HCT116 (cell line): ENCODE measurements around the gene UNC79. TPM values are rescaled to one million over a fixed set of nuclear protein-coding genes. Genes with fewer than 3 reads are reported as not detected.

Experiments
- ATAC-seq: fragments of 200-7000 bp; cut with Tn5 transposase; 2 replicates; pipeline ENCODE4 v1.9.1; 2020; ENCODE audit warnings: mild to moderate bottlenecking, moderate library complexity
- BruUV-seq: library from RNA; stranded (reverse); fragments of 400-500 nt; replicated peaks from 2 replicates; lab custom pipeline; 2021; lab: Mats Ljungman, UMichigan
- CTCF ChIA-PET: fragments of 300-600 bp; sonication (Branson Sonifier 250); formaldehyde crosslinking; loops from one replicate; lab custom pipeline; 2021; ENCODE audit warnings: antibody characterized with exemption; lab: Charles Lee
- POLR2A ChIA-PET: fragments of 300-600, 350-600 bp; sonication (Branson Sonifier 250); formaldehyde crosslinking; loops from one replicate; lab custom pipeline; 2021; ENCODE audit warnings: antibody characterized with exemption; lab: Charles Lee
- RAD21 ChIA-PET, 2 experiments: fragments of 300-600 bp; sonication (Branson Sonifier 250); formaldehyde crosslinking; loops; one replicate each; lab custom pipeline; 2023; ENCODE audit warnings: low total read pairs in 2 of 2; ENCODE audit not compliant: uncharacterized antibody in 2 of 2, unreplicated experiment in 2 of 2, low non-redundant PET in 1 of 2; lab: Charles Lee
- DNase-seq: peaks from one replicate; pipeline ENCODE4 v3.0.0-alpha.2; 2010; ENCODE audit warnings: low read depth, low spot score
- H2AFZ ChIP-seq: fragments of 200-600 bp; shearing (Covaris generic), sonication (generic); 2 replicates; pipeline ENCODE4 v1.6.1; 2017; ENCODE audit warnings: low read depth, mixed run types, mixed read lengths, antibody characterized with exemption, low read length; ENCODE audit not compliant: poor library complexity, severe bottlenecking
- H3K27ac ChIP-seq: 2 replicates; pipeline ENCODE4 v1.5.1; 2012; ENCODE audit warnings: low read depth, low read length
- H3K27me3 ChIP-seq: fragments of 200-600 bp; sonication (generic); 2 replicates; pipeline ENCODE4 v1.6.1; 2016; ENCODE audit warnings: mixed run types, low read length, mixed read lengths; ENCODE audit not compliant: insufficient read depth
- H3K36me3 ChIP-seq, 2 experiments: fragments of 200-500 bp in 1 of 2; fragments of 200-600 bp in 1 of 2; sonication (Bioruptor generic) in 1 of 2; sonication (generic) in 1 of 2; 2 replicates each; pipeline versions ENCODE4 v1.5.1 to v1.6.1; 2014 to 2016; ENCODE audit warnings: low read length in 2 of 2, inconsistent platforms in 1 of 2, mixed read lengths in 1 of 2, mixed run types in 1 of 2; ENCODE audit not compliant: insufficient read depth in 2 of 2, control insufficient read depth in 1 of 2
- H3K4me1 ChIP-seq, 2 experiments: fragments of 200-600 bp in 1 of 2; sonication (generic) in 1 of 2; 2 replicates each; pipeline versions ENCODE4 v1.5.1 to v1.6.1; 2012 to 2017; ENCODE audit warnings: low read length in 2 of 2, inconsistent platforms in 1 of 2, mild to moderate bottlenecking in 1 of 2, mixed read lengths in 1 of 2, mixed run types in 1 of 2, moderate library complexity in 1 of 2; ENCODE audit not compliant: insufficient read depth in 2 of 2, control insufficient read depth in 1 of 2
- H3K4me2 ChIP-seq: fragments of 200-600 bp; sonication (generic); 2 replicates; pipeline ENCODE4 v1.6.1; 2017; ENCODE audit warnings: mixed run types, low read length, mixed read lengths
- H3K4me3 ChIP-seq, 2 experiments: fragments of 200-600 bp in 1 of 2; sonication (generic) in 1 of 2; replicated peaks in 1 of 2; 2 replicates each; pipeline ENCODE4 v1.5.1; 2011 to 2016; ENCODE audit warnings: low read length in 2 of 2, control low read depth in 1 of 2, low read depth in 1 of 2, mild to moderate bottlenecking in 1 of 2, mixed read lengths in 1 of 2, mixed run types in 1 of 2
- H3K79me2 ChIP-seq: fragments of 200-600 bp; sonication (generic); 2 replicates; pipeline ENCODE4 v1.6.1; 2017; ENCODE audit warnings: mild to moderate bottlenecking, mixed run types, low read length, moderate library complexity, mixed read lengths; ENCODE audit not compliant: insufficient read depth
- H3K9ac ChIP-seq: fragments of 200-600 bp; sonication (generic); 2 replicates; pipeline ENCODE4 v1.6.1; 2016; ENCODE audit warnings: low read length, mixed read lengths
- H3K9me2 ChIP-seq: fragments of 200-600 bp; sonication (generic), shearing (Covaris generic); 2 replicates; pipeline ENCODE4 v1.6.1; 2017; ENCODE audit warnings: mixed run types, mild to moderate bottlenecking, moderate library complexity; ENCODE audit not compliant: insufficient read depth
- H3K9me3 ChIP-seq, 2 experiments: fragments of 200-500 bp in 1 of 2; fragments of 200-600 bp in 1 of 2; sonication (Bioruptor generic) in 1 of 2; sonication (generic) in 1 of 2; 2 replicates each; pipeline ENCODE4 v1.6.1; 2014 to 2017; ENCODE audit warnings: low read length in 2 of 2, mixed read lengths in 2 of 2, inconsistent platforms in 1 of 2, low read depth in 1 of 2, mild to moderate bottlenecking in 1 of 2, mixed run types in 1 of 2, moderate library complexity in 1 of 2; ENCODE audit not compliant: control insufficient read depth in 1 of 2, insufficient read depth in 1 of 2
- H4K20me1 ChIP-seq: fragments of 200-600 bp; sonication (generic), shearing (Covaris generic); 2 replicates; pipeline ENCODE4 v1.6.1; 2017; ENCODE audit warnings: mixed run types, mild to moderate bottlenecking, moderate library complexity; ENCODE audit not compliant: insufficient read depth
- CBX3 ChIP-seq: IDR thresholded peaks from 2 replicates; pipeline ENCODE4 v1.6.1; 2012; ENCODE audit warnings: low read depth
- CTCF ChIP-seq, 3 experiments: fragments of 200-600 bp in 1 of 3; sonication (generic) in 1 of 3; IDR thresholded peaks in 2 of 3; conservative IDR thresholded peaks in 1 of 3; 2 replicates each; pipeline ENCODE4 v1.5.1; 2012 to 2017; ENCODE audit warnings: low read depth in 2 of 3, low read length in 2 of 3, antibody characterized with exemption in 1 of 3, borderline replicate concordance in 1 of 3, control low read depth in 1 of 3, mild to moderate bottlenecking in 1 of 3, mixed read lengths in 1 of 3, mixed run types in 1 of 3, moderate library complexity in 1 of 3; ENCODE audit not compliant: insufficient read depth in 1 of 3
- EGR1 ChIP-seq: IDR thresholded peaks from 2 replicates; pipeline ENCODE4 v1.6.1; 2012; ENCODE audit warnings: low read depth
- EZH2 ChIP-seq: fragments of 200-600 bp; sonication (generic); IDR thresholded peaks from 2 replicates; pipeline ENCODE4 v1.6.1; 2017; ENCODE audit warnings: antibody characterized with exemption, mixed run types
- EZH2phosphoT487 ChIP-seq: fragments of 200-600 bp; IDR thresholded peaks from 2 replicates; pipeline ENCODE4 v1.6.1; 2018; ENCODE audit warnings: antibody characterized with exemption, borderline replicate concordance
- FOSL1 ChIP-seq: IDR thresholded peaks from 2 replicates; pipeline ENCODE4 v1.6.1; 2012; ENCODE audit warnings: low read depth
- SP1 ChIP-seq: IDR thresholded peaks from 2 replicates; pipeline ENCODE4 v1.6.1; 2012; ENCODE audit warnings: low read depth
- YY1 ChIP-seq: IDR thresholded peaks from 2 replicates; pipeline ENCODE4 v1.6.1; 2011; ENCODE audit warnings: low read length, low read depth, moderate library complexity, mild to moderate bottlenecking; ENCODE audit not compliant: insufficient replicate concordance; ENCODE audit errors: extremely low read depth
- intact Hi-C: fragments of 100-400 bp; cut with micrococcal nuclease; formaldehyde crosslinking; loops from 2 replicates; pipeline ENCODE4 v1.10.0; 2022
- total RNA-seq: library from RNA; stranded (reverse); gene quantifications from one replicate; pipeline ENCODE4 v1.2.1, GENCODE V29; 2021; ENCODE audit not compliant: unreplicated experiment
- TF ChIP-seq, protein P1 (sequence below): IDR thresholded peaks from 2 replicates; pipeline ENCODE4 v1.6.1; 2012

UNC79 gene
- total RNA-seq, 1 experiment from 2014 or later, result 0.10 TPM

GRCh38 chr14:93674343-93674742 is 243.6 kb downstream of the UNC79 start:
- Histone ChIP-seq H3K4me1 (no peaks in the 10 kb centered on the region), H3K9me2 (no peaks in the 10 kb centered on the region), H3K36me3 (no peaks in the 10 kb centered on the region), H3K4me2 (no peak overlapping the region), H3K27ac (no peak overlapping the region), H3K79me2 (no peaks in the 10 kb centered on the region), H4K20me1 (no peaks in the 10 kb centered on the region), H2AFZ (no peak overlapping the region), H3K4me3 (no peak overlapping the region), H3K9ac (no peak overlapping the region), H3K9me3 (no peaks in the 10 kb centered on the region), H3K27me3 (peaks cover 19% of the 10 kb centered on the region)
- ChIA-PET CTCF (no interaction called here), POLR2A (no interaction called here), RAD21 (no interaction called here)
- intact Hi-C loops, result no loop called here
- no TSS peak for BruUV-seq
- ATAC-seq (no peak), DNase-seq (no peak)
- TF ChIP-seq CTCF (IDR thresholded peaks at IDR 0.05 in 2 of 3, conservative IDR thresholded peaks at IDR 0.05 in 1 of 3; ENCODE audit: borderline replicate concordance in 1 of 3, insufficient read depth in 1 of 3, low read depth in 2 of 3, low read length in 2 of 3), result no peak

DNA sequence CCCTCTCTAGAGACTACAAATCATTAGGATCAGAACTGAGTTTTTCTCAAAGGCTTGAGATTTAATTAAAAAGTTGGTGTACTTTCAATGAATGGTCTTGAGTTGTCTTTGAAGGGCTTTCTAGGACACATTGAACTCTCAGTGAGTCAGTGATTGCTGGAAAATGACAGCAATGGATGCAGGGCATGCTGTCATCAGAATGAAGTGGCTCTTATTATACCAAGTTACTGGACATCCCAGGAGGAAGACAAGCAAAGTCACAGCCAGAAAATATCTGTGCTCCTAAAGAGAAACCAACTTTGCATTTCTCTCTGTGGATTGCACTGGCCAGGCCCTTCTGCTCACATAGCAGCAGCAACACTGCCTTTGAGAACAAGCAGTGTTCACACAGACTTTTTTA is 244.9 kb downstream of the UNC79 start:
- DNase-seq (no peak), ATAC-seq (no peak)
- intact Hi-C loops, result no loop called here
- Histone ChIP-seq H3K4me3 (no peak overlapping the region), H3K9me2 (no peaks in the 10 kb centered on the region), H3K4me1 (no peaks in the 10 kb centered on the region), H3K27me3 (peaks cover 6% of the 10 kb centered on the region; the same call in 1 of the 2 replicates), H4K20me1 (no peaks in the 10 kb centered on the region), H3K9me3 (no peaks in the 10 kb centered on the region), H3K36me3 (no peaks in the 10 kb centered on the region), H3K9ac (no peak overlapping the region), H3K4me2 (no peak overlapping the region), H2AFZ (no peak overlapping the region), H3K27ac (no peak overlapping the region), H3K79me2 (no peaks in the 10 kb centered on the region)
- ChIA-PET CTCF (no interaction called here), RAD21 (no interaction called here), POLR2A (no interaction called here)
- TF ChIP-seq EGR1 (no peak), CTCF (IDR thresholded peaks at IDR 0.05 in 2 of 3, conservative IDR thresholded peaks at IDR 0.05 in 1 of 3; ENCODE audit: borderline replicate concordance in 1 of 3, insufficient read depth in 1 of 3, low read depth in 2 of 3, low read length in 2 of 3) (no peak), SP1 (no peak), CBX3 (no peak), EZH2phosphoT487 (no peak), YY1 (no peak), EZH2 (no peak), FOSL1 (no peak)
- TF ChIP-seq, protein P1, sequence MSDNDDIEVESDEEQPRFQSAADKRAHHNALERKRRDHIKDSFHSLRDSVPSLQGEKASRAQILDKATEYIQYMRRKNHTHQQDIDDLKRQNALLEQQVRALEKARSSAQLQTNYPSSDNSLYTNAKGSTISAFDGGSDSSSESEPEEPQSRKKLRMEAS, result no peak
- BruUV-seq, result no TSS peak
